Bronchial epithelial cell (primary cell): ENCODE data around the gene PDE4B. TPM values are rescaled to one million over a fixed set of nuclear protein-coding genes. Genes with fewer than 3 reads are reported as not detected.

Experiments
- DNase-seq: peaks from one replicate; pipeline ENCODE4 v3.0.0-alpha.2; 2010; ENCODE audit warnings: low read depth
- FAIRE-seq: peaks from 2 replicates; lab custom pipeline; 2011; peaks lifted over from hg19 to GRCh38; lab: Jason Lieb, UNC
- H3K27me3 ChIP-seq: 2 replicates; pipeline ENCODE4 v1.5.1; 2011; ENCODE audit warnings: low read length; ENCODE audit not compliant: control insufficient read depth, insufficient read depth
- H3K36me3 ChIP-seq: 2 replicates; pipeline ENCODE4 v1.5.1; 2011; ENCODE audit warnings: low read length; ENCODE audit not compliant: control insufficient read depth, insufficient read depth
- H3K4me3 ChIP-seq: 2 replicates; pipeline ENCODE4 v1.5.1; 2011; ENCODE audit warnings: mild to moderate bottlenecking, low read depth, low read length, control low read depth
- CTCF ChIP-seq: IDR thresholded peaks from 2 replicates; pipeline ENCODE4 v1.5.1; 2011; ENCODE audit warnings: mild to moderate bottlenecking, moderate library complexity, low read length, control low read depth, inconsistent platforms; ENCODE audit not compliant: insufficient read depth, severe bottlenecking
- total RNA-seq: library from RNA; depleted of rRNA; stranded (reverse); fragments of >200 nt; gene quantifications from 2 replicates; pipeline ENCODE4 v1.2.1, GENCODE V29; 2014

Gene PDE4B
- total RNA-seq, 1 donor from 2014 or later: 0.26 TPM

GRCh38 chr1:65773391-65774123, 19.1 kb upstream of the PDE4B start:
- H3K4me3 ChIP-seq: no peak overlapping the region
- TF ChIP-seq CTCF: no peak
- H3K36me3 ChIP-seq: no peaks in the 10 kb centered on the region
- FAIRE-seq (no peak), DNase-seq (no peak)
- no peaks in the 10 kb centered on the region for H3K27me3 ChIP-seq

DNA sequence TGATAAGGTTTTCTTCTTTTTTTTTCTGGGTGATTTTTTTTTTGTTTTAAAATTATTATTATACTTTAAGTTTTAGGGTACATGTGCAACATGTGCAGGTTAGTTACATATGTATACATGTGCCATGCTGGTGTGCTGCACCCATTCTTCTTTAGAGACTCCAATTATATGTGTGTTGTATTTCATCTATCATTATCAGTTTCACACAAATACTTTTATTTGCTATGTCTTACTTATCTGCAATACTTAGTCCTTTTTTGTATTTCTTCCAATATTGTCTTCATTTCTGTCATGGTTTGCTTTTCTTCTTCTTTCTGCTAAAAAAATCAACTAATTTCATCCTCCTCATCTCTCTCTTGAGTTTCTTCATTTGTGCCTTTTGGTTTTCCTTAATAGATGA, 3.9 kb upstream of the PDE4B start:
- Histone ChIP-seq H3K4me3 (no peak overlapping the region), H3K27me3 (peaks cover 14% of the 10 kb centered on the region), H3K36me3 (no peaks in the 10 kb centered on the region)
- FAIRE-seq: no peak
- DNase-seq: no peak
- TF ChIP-seq CTCF: no peak

DNA sequence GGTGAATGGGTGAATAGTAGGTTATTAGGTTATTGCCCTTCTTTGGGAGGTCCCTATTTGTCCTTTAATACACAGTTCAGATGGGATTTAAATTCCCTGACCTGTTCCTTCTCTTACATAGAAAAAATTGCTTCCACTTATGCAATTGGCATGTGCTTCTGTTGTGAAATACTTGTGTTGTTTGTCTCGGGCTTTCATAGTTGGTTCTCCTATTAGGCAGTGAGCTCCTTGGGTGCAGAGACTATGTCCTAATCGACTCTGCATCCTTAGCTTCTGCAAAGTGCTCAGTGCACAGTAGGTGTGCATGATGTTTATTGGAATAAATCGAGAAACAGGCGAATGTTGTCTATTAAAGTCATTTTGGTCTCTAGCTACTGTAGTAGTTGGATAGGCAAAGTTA, 1.3 kb upstream of the PDE4B start:
- Histone ChIP-seq H3K36me3 (no peaks in the 10 kb centered on the region), H3K4me3 (no peak overlapping the region), H3K27me3 (peaks cover 17% of the 10 kb centered on the region)
- FAIRE-seq: no peak
- DNase-seq: no peak
- no peak for TF ChIP-seq CTCF

GRCh38 chr1:65791801-65792668, 660 bp upstream of the PDE4B start:
- DNase-seq (no peak), FAIRE-seq (no peak)
- Histone ChIP-seq H3K36me3 (no peaks in the 10 kb centered on the region), H3K4me3 (no peak overlapping the region), H3K27me3 (peaks cover 17% of the 10 kb centered on the region)
- no peak for TF ChIP-seq CTCF

- no peak for FAIRE-seq
- DNase-seq: no peak
- no peaks in the 10 kb centered on the region for H3K36me3 ChIP-seq
- no peak for TF ChIP-seq CTCF
- no peak overlapping the region for H3K4me3 ChIP-seq
- H3K27me3 ChIP-seq: peaks cover 17% of the 10 kb centered on the region
Measured at GRCh38 chr1:65793359-65793732, 651 bp downstream of the PDE4B start.
